ENCODE data around the gene TRMT61B.

The TRMT61B gene

DNA sequence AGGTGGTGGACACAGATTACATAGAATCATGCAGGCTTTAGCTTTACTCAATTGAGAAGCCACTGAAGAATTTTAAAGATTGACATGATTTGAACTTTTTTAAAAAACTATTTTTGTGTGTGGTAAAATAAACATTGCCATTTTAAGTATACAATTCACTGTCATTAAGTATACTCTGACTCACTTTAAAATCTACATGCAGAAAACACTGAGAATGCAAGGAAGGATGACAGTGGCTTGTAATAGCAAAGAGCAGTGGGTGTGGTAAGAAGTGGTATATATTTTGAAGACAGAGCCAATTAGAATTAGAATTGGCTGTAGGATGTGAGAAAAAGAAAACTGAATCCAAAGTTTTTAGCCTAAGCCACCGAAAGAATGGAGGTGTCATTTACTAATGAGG, 14.9 kb downstream of the TRMT61B start:
- no peak for DNase-seq

DNA sequence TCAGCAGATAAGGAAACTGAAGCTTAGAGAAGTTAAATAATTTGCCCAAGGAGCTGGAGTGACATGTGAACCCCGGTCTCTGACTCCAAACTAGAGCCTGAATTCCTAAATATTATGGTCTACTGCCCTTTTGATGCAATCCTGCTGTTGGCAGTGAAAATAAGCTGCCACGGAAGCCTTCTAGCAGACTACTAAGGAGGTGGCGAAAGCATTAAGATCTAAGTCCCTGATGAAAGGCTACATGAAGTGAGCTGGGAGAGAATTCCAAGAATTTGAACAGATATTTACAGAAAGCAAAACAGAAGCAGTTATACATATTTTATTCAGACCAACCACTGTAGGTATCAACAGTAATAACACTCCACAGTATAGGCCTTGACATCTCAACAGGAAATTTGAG, 28.1 kb downstream of the TRMT61B start:
- DNase-seq = no peak

- DNase-seq = no peak
These were observed 31.1 kb downstream of the TRMT61B start for GRCh38 chr2:28838971-28839370.

DNA sequence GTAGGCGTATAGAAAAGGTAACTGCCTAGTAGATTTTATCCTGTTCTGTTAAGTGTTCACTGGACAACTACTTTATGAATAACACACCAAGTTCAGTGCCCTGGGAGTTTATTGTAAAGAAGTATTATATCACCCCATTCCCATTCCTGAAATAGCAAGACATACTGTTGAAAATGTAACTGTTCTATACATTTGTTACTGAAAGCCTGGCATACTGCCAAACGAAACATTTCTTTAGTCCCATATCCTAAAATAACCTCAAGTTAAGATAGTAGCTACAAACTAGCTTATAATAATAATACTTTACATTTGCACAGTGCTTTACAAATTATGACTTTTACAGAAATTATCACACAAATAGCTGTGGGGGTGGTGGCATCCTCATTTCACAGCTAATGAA, 34.3 kb downstream of the TRMT61B start:
- DNase-seq = no peak

DNA sequence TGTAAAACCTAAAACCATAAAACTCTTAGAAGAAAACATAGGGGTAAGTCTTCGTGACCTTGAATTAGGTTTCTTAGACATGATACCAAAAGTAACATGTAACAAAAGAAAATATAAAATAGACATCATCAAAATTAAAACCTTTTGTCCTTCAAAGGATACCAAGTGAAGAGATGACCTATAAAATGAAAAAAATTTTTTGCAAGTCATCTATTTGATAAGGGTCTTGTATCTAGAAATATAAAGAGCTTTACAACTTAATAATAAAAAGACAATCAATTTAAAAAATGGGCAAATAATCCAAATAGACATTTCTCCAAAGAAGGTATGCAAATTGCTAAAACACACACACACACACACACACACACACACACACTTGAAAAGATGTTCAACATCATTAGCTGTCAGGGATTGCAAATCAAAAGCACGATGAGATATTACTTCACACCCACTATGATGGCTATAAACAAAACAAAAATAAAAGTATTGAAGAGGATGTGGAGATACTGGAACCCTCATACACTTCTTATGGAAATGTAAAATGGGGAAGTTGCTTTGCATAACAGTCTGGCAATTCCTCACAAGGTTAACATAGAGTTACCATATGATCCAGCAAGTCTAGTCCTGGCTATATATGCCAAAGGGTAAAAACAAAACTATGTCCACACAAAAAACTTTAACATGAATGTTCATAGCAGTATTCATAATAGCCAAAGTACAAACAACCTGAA, 36.2 kb downstream of the TRMT61B start:
- no peak for DNase-seq

GRCh38 chr2:28828382-28828781, 41.7 kb downstream of the TRMT61B start:
- no peak for DNase-seq

DNA sequence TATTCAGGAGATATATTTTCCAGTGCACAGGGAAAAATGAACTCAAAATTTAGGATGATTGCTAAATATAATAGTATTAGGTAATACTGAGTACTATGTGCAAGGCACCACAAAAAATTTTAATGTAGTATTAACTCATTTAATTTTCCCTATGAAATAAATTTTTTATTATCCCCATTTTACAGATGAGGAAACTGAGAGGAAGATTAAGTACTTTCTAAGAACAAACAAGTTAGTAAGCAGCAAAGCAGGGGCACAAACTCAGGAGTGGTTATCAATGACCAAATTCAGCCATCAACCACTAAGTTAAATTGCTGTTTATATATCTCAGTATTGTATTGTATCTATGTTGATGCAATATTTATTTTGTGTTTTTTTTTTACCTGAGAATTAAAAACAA, 45.2 kb downstream of the TRMT61B start:
- no peak for DNase-seq

- DNase-seq = no peak
These were observed 45.9 kb downstream of the TRMT61B start for GRCh38 chr2:28824207-28824606.

DNA sequence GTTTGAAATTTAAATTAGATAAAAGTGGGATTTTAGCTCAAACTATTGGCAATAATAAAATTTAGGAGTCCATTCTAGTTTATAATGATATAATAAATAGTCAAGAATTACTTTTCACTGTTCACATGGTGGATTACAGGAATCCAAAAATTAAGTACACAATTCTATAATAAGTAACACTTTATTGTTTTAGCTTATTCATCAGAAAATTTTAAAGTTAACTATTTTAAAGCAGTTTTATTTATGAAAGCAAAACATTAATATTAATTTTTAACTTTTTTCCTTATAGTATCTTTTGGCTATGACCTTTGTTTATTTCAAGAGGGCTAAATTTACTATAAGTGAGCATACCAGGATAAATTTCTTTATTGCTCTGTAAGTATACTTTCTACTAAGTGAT, 48.1 kb downstream of the TRMT61B start:
- no peak for DNase-seq

DNA sequence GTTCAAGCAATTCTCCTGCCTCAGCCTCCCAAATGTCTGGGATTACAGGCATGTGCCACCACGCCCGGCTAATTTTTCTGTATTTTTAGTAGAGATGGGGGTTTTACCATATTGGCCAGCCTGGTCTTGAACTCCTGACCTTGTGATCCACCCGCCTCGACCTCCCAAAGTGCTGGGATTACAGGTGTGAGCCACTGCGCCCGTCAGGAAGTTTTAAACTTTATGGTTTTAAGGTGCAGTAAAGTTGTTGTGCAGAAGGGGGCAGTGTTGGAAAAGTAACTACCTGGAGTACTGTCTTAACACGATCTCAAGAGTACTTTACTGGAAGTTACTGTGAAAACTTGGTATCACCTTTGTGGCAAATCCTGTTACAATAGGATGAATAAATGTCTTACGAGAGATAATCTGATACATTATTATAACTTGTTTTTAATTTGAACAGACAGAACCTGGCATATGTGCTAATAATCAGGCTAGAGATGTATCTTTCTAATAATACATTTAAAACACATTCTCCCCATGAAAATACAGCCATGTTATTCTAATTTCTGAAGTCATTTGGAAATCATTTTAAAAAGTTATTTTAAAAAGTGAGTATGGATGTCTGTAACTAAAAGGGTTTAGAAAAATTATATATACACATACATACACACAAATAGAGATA, 48.7 kb downstream of the TRMT61B start:
- DNase-seq = peak; percentile 60

GRCh38 chr2:28818053-28818452, 52.1 kb downstream of the TRMT61B start:
- DNase-seq = no peak

GRCh38 chr2:28810384-28811285, 59.5 kb downstream of the TRMT61B start, which contains the start of gene SPDYA:
Gene SPDYA, plus strand, starts transcription at chr2:28810834. Its CDS starts 5,181 bp downstream, at chr2:28816015.
- DNase-seq = peak; percentile 73

- no peak for DNase-seq
These were observed 60.2 kb downstream of the TRMT61B start for GRCh38 chr2:28809927-28810326.

- no peak for DNase-seq
These were observed 67.1 kb downstream of the TRMT61B start for GRCh38 chr2:28802975-28803429.

- DNase-seq = no peak
These were observed 68.4 kb downstream of the TRMT61B start for GRCh38 chr2:28801726-28802125.
